WTC11 (cell line): ENCODE data around the gene GET4.
"Not testable (repeated sequence)": the region's sequence is repeated elsewhere in the genome, so short reads cannot be mapped to it uniquely, and the experiment has no call there.

Source experiments
- CREB1 ChIP-seq: sonication (generic); formaldehyde crosslinking; IDR thresholded peaks from 2 replicates; pipeline ENCODE4 v1.8.0; 2023; ENCODE audit warnings: mild to moderate bottlenecking, missing genetic modification reagents
- TF ChIP-seq, protein P1 (sequence below): sonication (generic); formaldehyde crosslinking; IDR thresholded peaks from 2 replicates; pipeline ENCODE4 v1.8.0; 2022; ENCODE audit warnings: mild to moderate bottlenecking, missing genetic modification reagents
- TF ChIP-seq, protein P2 (sequence below): sonication (generic); formaldehyde crosslinking; IDR thresholded peaks from 2 replicates; pipeline ENCODE4 v1.8.1; 2022; ENCODE audit warnings: low read depth, missing genetic modification reagents, borderline replicate concordance
- TF ChIP-seq, protein P3 (sequence below): fragments of 200-600 bp; IDR thresholded peaks from 2 replicates; pipeline ENCODE4 v1.8.0; 2022; ENCODE audit warnings: antibody characterized with exemption

DNA sequence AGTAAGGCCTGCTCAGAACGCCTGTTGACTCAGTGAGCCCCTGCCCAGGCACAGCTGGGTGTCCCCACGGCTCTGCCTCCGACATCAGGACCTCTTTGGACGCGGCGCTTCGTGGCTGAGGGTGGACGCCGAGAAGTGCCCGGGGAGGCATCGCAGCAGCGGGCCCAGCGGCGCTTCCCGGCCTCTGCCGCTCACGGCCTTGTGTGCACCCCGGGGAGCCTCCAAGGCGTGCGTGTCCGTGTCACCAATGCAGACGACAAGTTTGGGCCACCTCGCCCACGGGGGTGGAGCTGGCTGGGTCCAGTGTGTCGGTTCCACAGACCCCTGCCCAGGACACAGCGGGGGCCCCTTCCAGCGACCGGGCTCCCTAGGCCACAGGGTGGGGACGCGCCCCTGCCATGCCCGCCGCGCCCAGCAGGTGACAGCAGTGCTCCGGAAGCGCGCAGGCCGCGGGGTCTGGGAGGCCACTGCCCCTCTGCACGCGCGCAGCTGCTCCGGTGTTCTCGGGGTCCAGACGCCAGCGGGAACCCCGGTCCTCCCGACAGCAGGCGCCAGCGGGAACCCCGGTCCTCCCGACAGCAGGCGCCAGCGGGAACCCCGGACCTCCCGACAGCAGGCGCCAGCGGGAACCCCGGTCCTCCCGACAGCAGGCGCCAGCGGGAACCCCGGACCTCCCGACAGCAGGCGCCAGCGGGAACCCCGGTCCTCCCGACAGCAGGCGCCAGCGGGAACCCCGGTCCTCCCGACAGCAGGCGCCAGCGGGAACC is 32.4 kb downstream of the GET4 start:
- TF ChIP-seq, protein P1, sequence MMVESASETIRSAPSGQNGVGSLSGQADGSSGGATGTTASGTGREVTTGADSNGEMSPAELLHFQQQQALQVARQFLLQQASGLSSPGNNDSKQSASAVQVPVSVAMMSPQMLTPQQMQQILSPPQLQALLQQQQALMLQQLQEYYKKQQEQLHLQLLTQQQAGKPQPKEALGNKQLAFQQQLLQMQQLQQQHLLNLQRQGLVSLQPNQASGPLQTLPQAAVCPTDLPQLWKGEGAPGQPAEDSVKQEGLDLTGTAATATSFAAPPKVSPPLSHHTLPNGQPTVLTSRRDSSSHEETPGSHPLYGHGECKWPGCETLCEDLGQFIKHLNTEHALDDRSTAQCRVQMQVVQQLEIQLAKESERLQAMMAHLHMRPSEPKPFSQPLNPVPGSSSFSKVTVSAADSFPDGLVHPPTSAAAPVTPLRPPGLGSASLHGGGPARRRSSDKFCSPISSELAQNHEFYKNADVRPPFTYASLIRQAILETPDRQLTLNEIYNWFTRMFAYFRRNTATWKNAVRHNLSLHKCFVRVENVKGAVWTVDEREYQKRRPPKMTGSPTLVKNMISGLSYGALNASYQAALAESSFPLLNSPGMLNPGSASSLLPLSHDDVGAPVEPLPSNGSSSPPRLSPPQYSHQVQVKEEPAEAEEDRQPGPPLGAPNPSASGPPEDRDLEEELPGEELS (CRISPR knock-in tag) = not testable (repeated sequence)
- TF ChIP-seq CREB1 (CRISPR knock-in tag) = not testable (repeated sequence)
- TF ChIP-seq, protein P2, sequence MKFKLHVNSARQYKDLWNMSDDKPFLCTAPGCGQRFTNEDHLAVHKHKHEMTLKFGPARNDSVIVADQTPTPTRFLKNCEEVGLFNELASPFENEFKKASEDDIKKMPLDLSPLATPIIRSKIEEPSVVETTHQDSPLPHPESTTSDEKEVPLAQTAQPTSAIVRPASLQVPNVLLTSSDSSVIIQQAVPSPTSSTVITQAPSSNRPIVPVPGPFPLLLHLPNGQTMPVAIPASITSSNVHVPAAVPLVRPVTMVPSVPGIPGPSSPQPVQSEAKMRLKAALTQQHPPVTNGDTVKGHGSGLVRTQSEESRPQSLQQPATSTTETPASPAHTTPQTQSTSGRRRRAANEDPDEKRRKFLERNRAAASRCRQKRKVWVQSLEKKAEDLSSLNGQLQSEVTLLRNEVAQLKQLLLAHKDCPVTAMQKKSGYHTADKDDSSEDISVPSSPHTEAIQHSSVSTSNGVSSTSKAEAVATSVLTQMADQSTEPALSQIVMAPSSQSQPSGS (CRISPR knock-in tag) = not testable (repeated sequence)
- TF ChIP-seq, protein P3, sequence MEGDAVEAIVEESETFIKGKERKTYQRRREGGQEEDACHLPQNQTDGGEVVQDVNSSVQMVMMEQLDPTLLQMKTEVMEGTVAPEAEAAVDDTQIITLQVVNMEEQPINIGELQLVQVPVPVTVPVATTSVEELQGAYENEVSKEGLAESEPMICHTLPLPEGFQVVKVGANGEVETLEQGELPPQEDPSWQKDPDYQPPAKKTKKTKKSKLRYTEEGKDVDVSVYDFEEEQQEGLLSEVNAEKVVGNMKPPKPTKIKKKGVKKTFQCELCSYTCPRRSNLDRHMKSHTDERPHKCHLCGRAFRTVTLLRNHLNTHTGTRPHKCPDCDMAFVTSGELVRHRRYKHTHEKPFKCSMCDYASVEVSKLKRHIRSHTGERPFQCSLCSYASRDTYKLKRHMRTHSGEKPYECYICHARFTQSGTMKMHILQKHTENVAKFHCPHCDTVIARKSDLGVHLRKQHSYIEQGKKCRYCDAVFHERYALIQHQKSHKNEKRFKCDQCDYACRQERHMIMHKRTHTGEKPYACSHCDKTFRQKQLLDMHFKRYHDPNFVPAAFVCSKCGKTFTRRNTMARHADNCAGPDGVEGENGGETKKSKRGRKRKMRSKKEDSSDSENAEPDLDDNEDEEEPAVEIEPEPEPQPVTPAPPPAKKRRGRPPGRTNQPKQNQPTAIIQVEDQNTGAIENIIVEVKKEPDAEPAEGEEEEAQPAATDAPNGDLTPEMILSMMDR = peak; percentile 66
